Endothelial cell of umbilical vein (primary cell): Measurements from ENCODE around the gene PIM3. TPM values are rescaled to one million over a fixed set of nuclear protein-coding genes. Genes with fewer than 3 reads are reported as not detected.

Experiments
- BruUV-seq: library from RNA; stranded (reverse); fragments of 400-500 nt; replicated peaks from 2 replicates; lab custom pipeline; 2021; lab: Mats Ljungman, UMichigan
- CTCF ChIA-PET: fragments of 300-600, 350-600 bp; sonication (Branson Sonifier 250); formaldehyde crosslinking; loops from one replicate; lab custom pipeline; 2021; ENCODE audit warnings: antibody characterized with exemption, inconsistent platforms; lab: Charles Lee
- POLR2A ChIA-PET: fragments of 300-600, 350-600 bp; sonication (Branson Sonifier 250); formaldehyde crosslinking; loops from one replicate; lab custom pipeline; 2021; ENCODE audit warnings: antibody characterized with exemption, inconsistent platforms; lab: Charles Lee
- DNase-seq: peaks from one replicate; pipeline ENCODE4 v3.0.0-alpha.2; 2011; ENCODE audit warnings: low read depth, low spot score
- FAIRE-seq: peaks from 2 replicates; lab custom pipeline; 2011; peaks lifted over from hg19 to GRCh38; lab: Jason Lieb, UNC
- H2AFZ ChIP-seq: 2 replicates; pipeline ENCODE4 v1.6.0; 2012; ENCODE audit warnings: low read depth, low read length, control low read depth, inconsistent platforms
- H3K27ac ChIP-seq: 2 replicates; pipeline ENCODE4 v1.5.1; 2011; ENCODE audit warnings: low read depth, mild to moderate bottlenecking, control low read depth, low read length, moderate library complexity; ENCODE audit not compliant: insufficient read depth
- H3K27me3 ChIP-seq, 2 experiments: 2 replicates each; pipeline versions ENCODE4 v1.6.0 to v1.6.1; 2011; ENCODE audit warnings: low read length in 2 of 2, mixed read lengths in 1 of 2; ENCODE audit not compliant: control insufficient read depth in 2 of 2, insufficient read depth in 2 of 2
- H3K36me3 ChIP-seq, 2 experiments: 2 replicates in 1 of 2; 3 replicates in 1 of 2; pipeline ENCODE4 v1.5.1; 2011; ENCODE audit warnings: low read length in 2 of 2, mild to moderate bottlenecking in 1 of 2, moderate library complexity in 1 of 2; ENCODE audit not compliant: control insufficient read depth in 2 of 2, insufficient read depth in 2 of 2; ENCODE audit errors: extremely low read depth in 1 of 2
- H3K4me1 ChIP-seq: 3 replicates; pipeline ENCODE4 v1.5.1; 2011; ENCODE audit warnings: mild to moderate bottlenecking, low read length; ENCODE audit not compliant: control insufficient read depth, insufficient read depth; ENCODE audit errors: extremely low read depth
- H3K4me2 ChIP-seq: 2 replicates; pipeline ENCODE4 v1.6.1; 2011; ENCODE audit warnings: low read length, control low read depth, mixed read lengths; ENCODE audit not compliant: insufficient read depth
- H3K4me3 ChIP-seq, 3 experiments: fragments of 200-600 bp in 1 of 3; sonication (generic), shearing (Covaris generic) in 1 of 3; replicated peaks in 1 of 3; 2 replicates each; pipeline ENCODE4 v1.5.1; 2011 to 2016; ENCODE audit warnings: control low read depth in 3 of 3, low read length in 3 of 3, mild to moderate bottlenecking in 2 of 3, inconsistent platforms in 1 of 3, low read depth in 1 of 3, moderate library complexity in 1 of 3; ENCODE audit not compliant: insufficient read depth in 1 of 3
- H3K79me2 ChIP-seq: 2 replicates; pipeline ENCODE4 v1.6.0; 2012; ENCODE audit warnings: low read length, inconsistent platforms; ENCODE audit not compliant: control insufficient read depth, insufficient read depth
- H3K9ac ChIP-seq: replicated peaks from 2 replicates; pipeline ENCODE3; 2011; ENCODE audit warnings: low read length, control low read depth; ENCODE audit not compliant: insufficient read depth; ENCODE audit errors: extremely low read depth
- H3K9me1 ChIP-seq: replicated peaks from 3 replicates; pipeline ENCODE4 v1.6.0; 2011; ENCODE audit warnings: mild to moderate bottlenecking, low read length; ENCODE audit not compliant: control insufficient read depth, insufficient read depth; ENCODE audit errors: extremely low read depth
- H3K9me3 ChIP-seq: replicated peaks from 2 replicates; pipeline ENCODE4 v1.5.1; 2012; ENCODE audit warnings: low read length, inconsistent platforms; ENCODE audit not compliant: control insufficient read depth, insufficient read depth
- H4K20me1 ChIP-seq: replicated peaks from 2 replicates; pipeline ENCODE3; 2011; ENCODE audit warnings: mild to moderate bottlenecking, low read length; ENCODE audit not compliant: control insufficient read depth, insufficient read depth; ENCODE audit errors: extremely low read depth
- EZH2 ChIP-seq: IDR thresholded peaks from 2 replicates; pipeline ENCODE4 v1.6.1; 2012; ENCODE audit warnings: borderline replicate concordance, low read depth, mild to moderate bottlenecking, moderate library complexity, low read length, inconsistent platforms; ENCODE audit not compliant: severe bottlenecking
- FOS ChIP-seq: IDR thresholded peaks from 2 replicates; pipeline ENCODE4 v1.6.1; 2011; ENCODE audit warnings: mild to moderate bottlenecking, low read length, moderate library complexity, borderline replicate concordance; ENCODE audit not compliant: insufficient read depth
- GATA2 ChIP-seq: IDR thresholded peaks from 2 replicates; pipeline ENCODE4 v1.7.0; 2011; ENCODE audit warnings: low read depth, mild to moderate bottlenecking, moderate library complexity, mixed read lengths, low read length; ENCODE audit not compliant: insufficient read length, insufficient read depth
- JUN ChIP-seq: IDR thresholded peaks from 2 replicates; pipeline ENCODE4 v1.6.1; 2011; ENCODE audit warnings: borderline replicate concordance, low read depth; ENCODE audit not compliant: insufficient read length, insufficient read depth
- MYC ChIP-seq: IDR thresholded peaks from one replicate; pipeline ENCODE4 v1.6.1; 2011; ENCODE audit warnings: mild to moderate bottlenecking, low read depth, low read length
- POLR2AphosphoS5 ChIP-seq: IDR thresholded peaks from 2 replicates; pipeline ENCODE4 v1.6.1; 2012; ENCODE audit warnings: low read depth, mild to moderate bottlenecking, control low read depth, low read length, moderate library complexity; ENCODE audit not compliant: insufficient read depth
- dilution Hi-C: fragments of 300-500 bp; cut with MboI; formaldehyde crosslinking; loops from one replicate; pipeline ENCODE4 v1.15.0; 2019; ENCODE audit warnings: low sequenced_read_pairs; ENCODE audit not compliant: extremely low pct_ligation_motif_present
- intact Hi-C: fragments of 100-400 bp; cut with micrococcal nuclease; formaldehyde crosslinking; loops from one replicate; pipeline ENCODE4 v1.10.0; 2022
- polyA plus RNA-seq, 4 experiments: library from polyadenylated mRNA; depleted of rRNA in 3 of 4; stranded (reverse) in 3 of 4; unstranded in 1 of 4; fragments of >200 nt; gene quantifications; 2 replicates each; pipeline versions ENCODE4 v1.2.1 to v1.2.3, GENCODE V29; 2011 to 2012; ENCODE audit warnings: missing spikeins in 1 of 4
- total RNA-seq: library from RNA; stranded (reverse); gene quantifications from 2 replicates; pipeline ENCODE4 v1.2.3, GENCODE V29; 2021
- TF ChIP-seq, protein P1 (sequence below), 2 donors: IDR thresholded peaks; 1 replicate in 1 of 2; 2 replicates in 1 of 2; pipeline ENCODE4 v1.5.1; 2011; ENCODE audit warnings: low read length in 2 of 2, mild to moderate bottlenecking in 2 of 2, moderate library complexity in 2 of 2, control low read depth in 1 of 2, inconsistent platforms in 1 of 2, low read depth in 1 of 2; ENCODE audit not compliant: insufficient read depth in 1 of 2; ENCODE audit errors: extremely low read depth in 1 of 2

PIM3 gene
- total and polyA plus RNA-seq, 2 donors (not counting 3 experiments of a cell fraction or from before 2014, with no cell fraction given), result 131 to 185 TPM

- dilution Hi-C loops (no loop called here), intact Hi-C loops (no loop called here)
- Histone ChIP-seq H3K9ac (no peak overlapping the region), H4K20me1 (no peaks in the 10 kb centered on the region), H3K4me3 (no peak overlapping the region), H3K9me3 (no peaks in the 10 kb centered on the region), H2AFZ (no peak overlapping the region), H3K4me1 (no peaks in the 10 kb centered on the region), H3K9me1 (no peaks in the 10 kb centered on the region), H3K79me2 (no peaks in the 10 kb centered on the region), H3K36me3 (no peaks in the 10 kb centered on the region), H3K4me2 (no peak overlapping the region), H3K27me3 (no peaks in the 10 kb centered on the region), H3K27ac (no peak overlapping the region)
- TF ChIP-seq, protein P1, sequence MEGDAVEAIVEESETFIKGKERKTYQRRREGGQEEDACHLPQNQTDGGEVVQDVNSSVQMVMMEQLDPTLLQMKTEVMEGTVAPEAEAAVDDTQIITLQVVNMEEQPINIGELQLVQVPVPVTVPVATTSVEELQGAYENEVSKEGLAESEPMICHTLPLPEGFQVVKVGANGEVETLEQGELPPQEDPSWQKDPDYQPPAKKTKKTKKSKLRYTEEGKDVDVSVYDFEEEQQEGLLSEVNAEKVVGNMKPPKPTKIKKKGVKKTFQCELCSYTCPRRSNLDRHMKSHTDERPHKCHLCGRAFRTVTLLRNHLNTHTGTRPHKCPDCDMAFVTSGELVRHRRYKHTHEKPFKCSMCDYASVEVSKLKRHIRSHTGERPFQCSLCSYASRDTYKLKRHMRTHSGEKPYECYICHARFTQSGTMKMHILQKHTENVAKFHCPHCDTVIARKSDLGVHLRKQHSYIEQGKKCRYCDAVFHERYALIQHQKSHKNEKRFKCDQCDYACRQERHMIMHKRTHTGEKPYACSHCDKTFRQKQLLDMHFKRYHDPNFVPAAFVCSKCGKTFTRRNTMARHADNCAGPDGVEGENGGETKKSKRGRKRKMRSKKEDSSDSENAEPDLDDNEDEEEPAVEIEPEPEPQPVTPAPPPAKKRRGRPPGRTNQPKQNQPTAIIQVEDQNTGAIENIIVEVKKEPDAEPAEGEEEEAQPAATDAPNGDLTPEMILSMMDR (IDR thresholded peaks at IDR 0.05; ENCODE audit: extremely low read depth in 1 of 2, insufficient read depth in 1 of 2, low read depth in 1 of 2, low read length in 2 of 2), result no peak
- TF ChIP-seq FOS, result no peak
- no peak for TF ChIP-seq GATA2
- TF ChIP-seq POLR2AphosphoS5, result no peak
- TF ChIP-seq MYC, result no peak
- no peak for TF ChIP-seq JUN
- TF ChIP-seq EZH2, result no peak
- no peak for FAIRE-seq
- POLR2A ChIA-PET, result no interaction called here
- no peak for DNase-seq
- CTCF ChIA-PET, result interaction anchor here (4.7 kb wide), 1 partner anchor 34 kb away, joined by 50 read pairs; no protein-coding TSS in a partner anchor
- BruUV-seq, result no TSS peak
Observed at GRCh38 chr22:49996518-49997250, 36.1 kb downstream of the PIM3 start.
